H9 (cell line): ENCODE measurements around the gene FBXL13. TPM values are rescaled to one million over a fixed set of nuclear protein-coding genes. Genes with fewer than 3 reads are reported as not detected.

ENCODE experiments used
- DNase-seq: peaks from one replicate; pipeline ENCODE4 v3.0.0-alpha.2; 2017
- H2AFZ ChIP-seq: one replicate; pipeline ENCODE4 v1.6.1; 2013; ENCODE audit warnings: mild to moderate bottlenecking, low read length, control low read depth, moderate library complexity
- H2AK5ac ChIP-seq: 2 replicates; pipeline ENCODE4 v1.6.1; 2013; ENCODE audit warnings: low read length, control low read depth, mixed read lengths; ENCODE audit not compliant: insufficient read length
- H2BK120ac ChIP-seq: one replicate; pipeline ENCODE4 v1.6.1; 2013; ENCODE audit warnings: low read depth, mild to moderate bottlenecking, low read length, control low read depth, inconsistent platforms; ENCODE audit not compliant: poor library complexity, severe bottlenecking
- H2BK12ac ChIP-seq: 2 replicates; pipeline ENCODE4 v1.6.1; 2013; ENCODE audit warnings: low read length, control low read depth, mixed read lengths, low read depth; ENCODE audit not compliant: insufficient read length
- H2BK15ac ChIP-seq: 2 replicates; pipeline ENCODE4 v1.6.1; 2013; ENCODE audit warnings: low read depth, low read length, control low read depth
- H2BK20ac ChIP-seq: one replicate; pipeline ENCODE4 v1.6.1; 2013; ENCODE audit warnings: low read depth, mild to moderate bottlenecking, low read length, control low read depth, inconsistent platforms; ENCODE audit not compliant: poor library complexity, severe bottlenecking
- H2BK5ac ChIP-seq: 2 replicates; pipeline ENCODE4 v1.6.1; 2013; ENCODE audit warnings: low read length, control low read depth, mixed read lengths; ENCODE audit not compliant: insufficient read length
- H3K14ac ChIP-seq: 2 replicates; pipeline ENCODE4 v1.6.1; 2013; ENCODE audit warnings: low read length, control low read depth; ENCODE audit not compliant: insufficient read depth
- H3K18ac ChIP-seq: 2 replicates; pipeline ENCODE4 v1.6.1; 2013; ENCODE audit warnings: low read depth, mild to moderate bottlenecking, mixed read lengths, low read length, control low read depth; ENCODE audit not compliant: insufficient read length
- H3K23ac ChIP-seq: 2 replicates; pipeline ENCODE4 v1.6.1; 2013; ENCODE audit warnings: low read length, control low read depth, mixed read lengths, low read depth; ENCODE audit not compliant: insufficient read length
- H3K23me2 ChIP-seq: 2 replicates; pipeline ENCODE4 v1.6.1; 2013; ENCODE audit warnings: low read depth, mild to moderate bottlenecking, mixed read lengths, low read length, control low read depth; ENCODE audit not compliant: insufficient read length, poor library complexity, severe bottlenecking
- H3K27ac ChIP-seq: 2 replicates; pipeline ENCODE4 v1.5.1; 2013; ENCODE audit warnings: low read length, control low read depth, mixed read lengths, low read depth; ENCODE audit not compliant: insufficient read length
- H3K27me3 ChIP-seq: 2 replicates; pipeline ENCODE4 v1.6.1; 2013; ENCODE audit warnings: low read length, control low read depth, inconsistent platforms; ENCODE audit not compliant: insufficient read depth
- H3K4ac ChIP-seq: 2 replicates; pipeline ENCODE4 v1.6.1; 2013; ENCODE audit warnings: low read depth, mild to moderate bottlenecking, control low read depth, inconsistent platforms, low read length, moderate library complexity
- H3K4me1 ChIP-seq: 2 replicates; pipeline ENCODE4 v1.6.1; 2013; ENCODE audit warnings: low read length, control low read depth, inconsistent platforms; ENCODE audit not compliant: insufficient read depth
- H3K4me2 ChIP-seq: 2 replicates; pipeline ENCODE4 v1.6.1; 2013; ENCODE audit warnings: low read length, control low read depth, mixed read lengths; ENCODE audit not compliant: insufficient read length, insufficient read depth
- H3K56ac ChIP-seq: 2 replicates; pipeline ENCODE4 v1.6.1; 2013; ENCODE audit warnings: low read depth, mild to moderate bottlenecking, mixed read lengths, low read length, control low read depth; ENCODE audit not compliant: insufficient read length
- H3K79me1 ChIP-seq: 2 replicates; pipeline ENCODE4 v1.6.1; 2013; ENCODE audit warnings: low read depth, mild to moderate bottlenecking, moderate library complexity, low read length, control low read depth, inconsistent platforms; ENCODE audit not compliant: insufficient read depth, poor library complexity, severe bottlenecking
- H3K79me2 ChIP-seq: 2 replicates; pipeline ENCODE4 v1.6.1; 2013; ENCODE audit warnings: low read length, control low read depth, inconsistent platforms; ENCODE audit not compliant: insufficient read depth
- H3K9ac ChIP-seq: 2 replicates; pipeline ENCODE4 v1.6.1; 2013; ENCODE audit warnings: low read length, control low read depth, mixed read lengths; ENCODE audit not compliant: insufficient read length; ENCODE audit errors: extremely low read depth
- H3K9me3 ChIP-seq: one replicate; pipeline ENCODE4 v1.6.1; 2013; ENCODE audit warnings: low read depth, low read length, inconsistent platforms; ENCODE audit not compliant: control insufficient read depth
- H3T11ph ChIP-seq: one replicate; pipeline ENCODE4 v1.6.1; 2013; ENCODE audit warnings: mild to moderate bottlenecking, low read length, control low read depth, inconsistent platforms
- H4K20me1 ChIP-seq: one replicate; pipeline ENCODE4 v1.6.1; 2013; ENCODE audit not compliant: control insufficient read depth, insufficient read length, insufficient read depth
- H4K5ac ChIP-seq: 2 replicates; pipeline ENCODE4 v1.6.1; 2013; ENCODE audit warnings: low read depth, mild to moderate bottlenecking, mixed read lengths, low read length, control low read depth; ENCODE audit not compliant: insufficient read length
- H4K8ac ChIP-seq: replicated peaks from 2 replicates; pipeline ENCODE4 v1.6.1; 2013; ENCODE audit warnings: low read length, control low read depth, mixed read lengths, low read depth; ENCODE audit not compliant: insufficient read length
- H4K91ac ChIP-seq: 2 replicates; pipeline ENCODE4 v1.6.1; 2013; ENCODE audit warnings: low read depth, mild to moderate bottlenecking, moderate library complexity, mixed read lengths, low read length, control low read depth; ENCODE audit not compliant: insufficient read length
- H3K27ac Mint-ChIP-seq, 3 experiments: 2 replicates in 2 of 3; 3 replicates in 1 of 3; pipeline ENCODE4 v1.8.0; 2020 to 2021; ENCODE audit warnings: mixed read lengths in 3 of 3, mild to moderate bottlenecking in 1 of 3, moderate library complexity in 1 of 3
- H3K27me3 Mint-ChIP-seq: 2 replicates; pipeline ENCODE4 v1.8.0; 2021; ENCODE audit warnings: low read depth, mild to moderate bottlenecking, moderate library complexity, mixed read lengths
- H3K36me3 Mint-ChIP-seq, 3 experiments: 2 replicates in 2 of 3; 3 replicates in 1 of 3; pipeline ENCODE4 v1.8.0; 2020 to 2021; ENCODE audit warnings: low read depth in 3 of 3, mixed read lengths in 3 of 3; ENCODE audit not compliant: insufficient read depth in 1 of 3
- H3K4me1 Mint-ChIP-seq, 2 experiments: 2 replicates each; pipeline ENCODE4 v1.8.0; 2020; ENCODE audit warnings: mixed read lengths in 2 of 2
- H3K4me3 Mint-ChIP-seq, 2 experiments: 2 replicates in 1 of 2; 3 replicates in 1 of 2; pipeline ENCODE4 v1.8.0; 2020 to 2021; ENCODE audit warnings: mild to moderate bottlenecking in 2 of 2, mixed read lengths in 2 of 2, moderate library complexity in 1 of 2
- H3K9me3 Mint-ChIP-seq, 2 experiments: 2 replicates in 1 of 2; 3 replicates in 1 of 2; pipeline ENCODE4 v1.8.0; 2020; ENCODE audit warnings: mild to moderate bottlenecking in 2 of 2, mixed read lengths in 2 of 2, moderate library complexity in 1 of 2
- WGBS: extraction: QIAGEN DNeasy Blood & Tissue Kit; methylation state at CpG from one replicate; pipeline ENCODE4 v1.1.7; 2013; ENCODE audit warnings: missing lambda C conversion rate, low lambda C conversion rate, mixed read lengths; ENCODE audit not compliant: insufficient read length; ENCODE audit errors: extremely low coverage; 5-methylcytosine and 5-hydroxymethylcytosine counted together
- total RNA-seq: library from RNA; stranded (reverse); gene quantifications from 2 replicates; pipeline ENCODE4 v1.2.1, GENCODE V29; 2021
- TF ChIP-seq, protein P1 (sequence below): fragments of 200-600 bp; sonication (generic); conservative IDR thresholded peaks from 3 replicates; pipeline ENCODE4 v1.8.0; 2021; ENCODE audit warnings: antibody characterized with exemption, mild to moderate bottlenecking

The FBXL13 gene
- total RNA-seq, 1 experiment from 2014 or later: 4.4 TPM

- H4K91ac ChIP-seq: no peak overlapping the region
- DNase-seq: no peak
- no peak overlapping the region for H4K5ac ChIP-seq
- no peak overlapping the region for H2BK20ac ChIP-seq
- H3K4ac ChIP-seq: no peak overlapping the region
- H3T11ph ChIP-seq: no peak overlapping the region
- TF ChIP-seq, protein P1, sequence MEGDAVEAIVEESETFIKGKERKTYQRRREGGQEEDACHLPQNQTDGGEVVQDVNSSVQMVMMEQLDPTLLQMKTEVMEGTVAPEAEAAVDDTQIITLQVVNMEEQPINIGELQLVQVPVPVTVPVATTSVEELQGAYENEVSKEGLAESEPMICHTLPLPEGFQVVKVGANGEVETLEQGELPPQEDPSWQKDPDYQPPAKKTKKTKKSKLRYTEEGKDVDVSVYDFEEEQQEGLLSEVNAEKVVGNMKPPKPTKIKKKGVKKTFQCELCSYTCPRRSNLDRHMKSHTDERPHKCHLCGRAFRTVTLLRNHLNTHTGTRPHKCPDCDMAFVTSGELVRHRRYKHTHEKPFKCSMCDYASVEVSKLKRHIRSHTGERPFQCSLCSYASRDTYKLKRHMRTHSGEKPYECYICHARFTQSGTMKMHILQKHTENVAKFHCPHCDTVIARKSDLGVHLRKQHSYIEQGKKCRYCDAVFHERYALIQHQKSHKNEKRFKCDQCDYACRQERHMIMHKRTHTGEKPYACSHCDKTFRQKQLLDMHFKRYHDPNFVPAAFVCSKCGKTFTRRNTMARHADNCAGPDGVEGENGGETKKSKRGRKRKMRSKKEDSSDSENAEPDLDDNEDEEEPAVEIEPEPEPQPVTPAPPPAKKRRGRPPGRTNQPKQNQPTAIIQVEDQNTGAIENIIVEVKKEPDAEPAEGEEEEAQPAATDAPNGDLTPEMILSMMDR: no peak
- no peak overlapping the region for H3K27ac ChIP-seq
- no peak overlapping the region for H3K27ac Mint-ChIP-seq
- no peaks in the 10 kb centered on the region for H3K27me3 ChIP-seq
- H2BK15ac ChIP-seq: no peak overlapping the region
- no peak overlapping the region for H3K9ac ChIP-seq
- peaks cover 0 to 2% (median 0%) of the 10 kb centered on the region in 3 experiments; a peak in 2 of 7 replicates for H3K36me3 Mint-ChIP-seq
- no peak overlapping the region for H2AFZ ChIP-seq
- no peak overlapping the region for H2AK5ac ChIP-seq
- no peak overlapping the region for H4K8ac ChIP-seq
- no peak overlapping the region for H2BK12ac ChIP-seq
- H2BK120ac ChIP-seq: no peak overlapping the region
- H3K56ac ChIP-seq: no peak overlapping the region
- H2BK5ac ChIP-seq: no peak overlapping the region
- H3K9me3 ChIP-seq: no peaks in the 10 kb centered on the region
- no peak overlapping the region for H3K23ac ChIP-seq
- H3K4me2 ChIP-seq: no peak overlapping the region
- no peaks in the 10 kb centered on the region for H3K9me3 Mint-ChIP-seq
- no peak overlapping the region for H3K14ac ChIP-seq
- WGBS: no CpG with 5 or more reads among the region's 3 CpGs
- H3K23me2 ChIP-seq: no peaks in the 10 kb centered on the region
- H4K20me1 ChIP-seq: no peaks in the 10 kb centered on the region
- no peak overlapping the region for H3K4me3 Mint-ChIP-seq
- H3K27me3 Mint-ChIP-seq: no peaks in the 10 kb centered on the region; the same call in 1 of the 2 replicates
- H3K79me2 ChIP-seq: no peaks in the 10 kb centered on the region
- H3K4me1 ChIP-seq: no peaks in the 10 kb centered on the region
- H3K4me1 Mint-ChIP-seq: no peaks in the 10 kb centered on the region
- no peak overlapping the region for H3K18ac ChIP-seq
- H3K79me1 ChIP-seq: no peaks in the 10 kb centered on the region
Observed at GRCh38 chr7:102866535-102867215, 207.9 kb downstream of the FBXL13 start.
